Heart left ventricle (tissue), 13 donors: ENCODE data around the gene PDYN.

Experiments
- POLR2A ChIP-seq, 2 donors: fragments of 450-650 bp; IDR thresholded peaks; one replicate each; pipeline ENCODE4 v1.6.1; 2017; ENCODE audit warnings: antibody characterized with exemption in 2 of 2, mild to moderate bottlenecking in 2 of 2, moderate library complexity in 2 of 2
- TF ChIP-seq, protein P1 (sequence below), 12 donors: fragments of 200-600 bp; sonication (generic) in 4 of 12; IDR thresholded peaks; one replicate each; pipeline versions ENCODE4 v1.5.0 to v1.8.0; 2018 to 2022; ENCODE audit warnings: antibody characterized with exemption in 12 of 12, mild to moderate bottlenecking in 5 of 12
- donor health status: ischemic (EF 13 %, LVEDD 7.1; RV severe dilation, severe dysfunction).
- donor health status: DM: no; HTN: yes; CAD: no.
- donor health status: DM: no; HTN: no; CAD: no.
- donor health status: ischemic (EF 25% LVEDD 6.9; RV normal size, moderate dysfunction).
- donor health status: ischemic (EF 25% LVEDD 5.7; RV mildly dilated, moderate dysfunction).
- donor health status: ischemic (EF 35%, LVEDD 5.7; RV mildly dilated, moderate dysfunction).
- donor health status: nonischemic (EF 11% LVEDD 7.7; RV severe dilation, severe dysfunction).
- donor health status: DM: yes; HTN: yes; CAD: no.
- donor health status: PGD.
- donor health status: ischemic (EF 29% LVEDD 5.4; RV normal size, mild dysfunction).
- donor health status: nonischemic (EF 23%, LVEDD 6.1; RV moderate dilation, normal function).

- no peak for TF ChIP-seq POLR2A (IDR thresholded peaks at IDR 0.05)
- TF ChIP-seq, protein P1, sequence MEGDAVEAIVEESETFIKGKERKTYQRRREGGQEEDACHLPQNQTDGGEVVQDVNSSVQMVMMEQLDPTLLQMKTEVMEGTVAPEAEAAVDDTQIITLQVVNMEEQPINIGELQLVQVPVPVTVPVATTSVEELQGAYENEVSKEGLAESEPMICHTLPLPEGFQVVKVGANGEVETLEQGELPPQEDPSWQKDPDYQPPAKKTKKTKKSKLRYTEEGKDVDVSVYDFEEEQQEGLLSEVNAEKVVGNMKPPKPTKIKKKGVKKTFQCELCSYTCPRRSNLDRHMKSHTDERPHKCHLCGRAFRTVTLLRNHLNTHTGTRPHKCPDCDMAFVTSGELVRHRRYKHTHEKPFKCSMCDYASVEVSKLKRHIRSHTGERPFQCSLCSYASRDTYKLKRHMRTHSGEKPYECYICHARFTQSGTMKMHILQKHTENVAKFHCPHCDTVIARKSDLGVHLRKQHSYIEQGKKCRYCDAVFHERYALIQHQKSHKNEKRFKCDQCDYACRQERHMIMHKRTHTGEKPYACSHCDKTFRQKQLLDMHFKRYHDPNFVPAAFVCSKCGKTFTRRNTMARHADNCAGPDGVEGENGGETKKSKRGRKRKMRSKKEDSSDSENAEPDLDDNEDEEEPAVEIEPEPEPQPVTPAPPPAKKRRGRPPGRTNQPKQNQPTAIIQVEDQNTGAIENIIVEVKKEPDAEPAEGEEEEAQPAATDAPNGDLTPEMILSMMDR (IDR thresholded peaks at IDR 0.05), result no peak
Measured at GRCh38 chr20:1931830-1932229, 62.0 kb downstream of the PDYN start.
